ENCODE data around the gene RAB17.
"Not testable (repeated sequence)": the region's sequence is repeated elsewhere in the genome, so short reads cannot be mapped to it uniquely, and the experiment has no call there.

The RAB17 gene

GRCh38 chr2:237612527-237613357 is 22.2 kb upstream of the RAB17 start:
- CTCF ChIA-PET: interaction anchor here (2.2 to 2.7 kb wide), 2 partner anchors 11 to 132 kb away, joined by 7 to 10 read pairs; no protein-coding TSS in a partner anchor

GRCh38 chr2:237606522-237606921 is 16.0 kb upstream of the RAB17 start:
- H3K4me3 ChIP-seq (ENCODE audit: low read depth, low read length); DNase-seq (ENCODE audit: low read depth, low spot score); POLR2A ChIA-PET: not testable (repeated sequence)
- CTCF ChIA-PET: interaction anchor here (0.7 kb wide), 1 partner anchor 109 kb away, joined by 3 read pairs; no protein-coding TSS in a partner anchor

More at GRCh38 chr2:237612527-237613357, 22.2 kb upstream of the RAB17 start:
- TF ChIP-seq CTCF (IDR thresholded peaks at IDR 0.05; ENCODE audit: insufficient read depth, low read length, missing control alignments): no peak
- POLR2A ChIA-PET: no interaction called here
- no peak for DNase-seq (ENCODE audit: low read depth, low spot score)
- no peak overlapping the region for H3K4me3 ChIP-seq (ENCODE audit: low read depth, low read length)

- no peak overlapping the region for H3K4me3 ChIP-seq (ENCODE audit: low read depth, low read length)
- CTCF ChIA-PET: interaction anchor here (1.3 to 2.3 kb wide), 4 partner anchors 10 to 170 kb away, joined by 3 to 24 read pairs (median 6); no protein-coding TSS in a partner anchor
- DNase-seq (ENCODE audit: low read depth, low spot score): no peak
- POLR2A ChIA-PET: no interaction called here
- TF ChIP-seq CTCF (IDR thresholded peaks at IDR 0.05; ENCODE audit: insufficient read depth, low read length, missing control alignments): peak; percentile 19
Observed at GRCh38 chr2:237604960-237605359, 14.4 kb upstream of the RAB17 start.

- ChIA-PET CTCF (interaction anchor here (0.6 to 2.3 kb wide), 5 partner anchors 10 to 171 kb away, joined by 3 to 24 read pairs (median 4); no protein-coding TSS in a partner anchor), POLR2A (interaction anchor here (0.6 kb wide), 1 partner anchor 143 kb away, joined by 4 read pairs; no protein-coding TSS in a partner anchor)
- no peak overlapping the region for H3K4me3 ChIP-seq (ENCODE audit: low read depth, low read length)
- DNase-seq (ENCODE audit: low read depth, low spot score): no peak
- no peak for TF ChIP-seq CTCF (IDR thresholded peaks at IDR 0.05; ENCODE audit: insufficient read depth, low read length, missing control alignments)
Observed at GRCh38 chr2:237604391-237604790, 13.9 kb upstream of the RAB17 start.

- H3K4me3 ChIP-seq (ENCODE audit: low read depth, low read length): no peak overlapping the region
- POLR2A ChIA-PET: interaction anchor here (0.6 kb wide), 1 partner anchor 143 kb away, joined by 4 read pairs; no protein-coding TSS in a partner anchor
- CTCF ChIA-PET: interaction anchor here (0.6 to 2.3 kb wide), 6 partner anchors 11 to 171 kb away, joined by 3 to 24 read pairs (median 4); no protein-coding TSS in a partner anchor
- TF ChIP-seq CTCF (IDR thresholded peaks at IDR 0.05; ENCODE audit: insufficient read depth, low read length, missing control alignments): no peak
- no peak for DNase-seq (ENCODE audit: low read depth, low spot score)
Observed at GRCh38 chr2:237603718-237604362, 13.3 kb upstream of the RAB17 start.

- no peak overlapping the region for H3K4me3 ChIP-seq (ENCODE audit: low read depth, low read length)
- no peak for TF ChIP-seq CTCF (IDR thresholded peaks at IDR 0.05; ENCODE audit: insufficient read depth, low read length, missing control alignments)
- POLR2A ChIA-PET: no interaction called here
- DNase-seq (ENCODE audit: low read depth, low spot score): no peak
- CTCF ChIA-PET: interaction anchor here (0.5 to 1.7 kb wide), 6 partner anchors 22 to 172 kb away, joined by 3 to 10 read pairs (median 3); no protein-coding TSS in a partner anchor
Observed at GRCh38 chr2:237603049-237603717, 12.6 kb upstream of the RAB17 start.

Data from AG04449 (cell line).